Stimulated activated CD4-positive, alpha-beta T cell treated with anti-CD3 and anti-CD28 coated beads, Interleukin-12 subunit alpha, Interleukin-12 subunit beta, amount 100 ng/mL, for 24 hours (primary cell): ENCODE measurements around the gene ARHGEF37.
"Not testable (repeated sequence)": the region's sequence is repeated elsewhere in the genome, so short reads cannot be mapped to it uniquely, and the experiment has no call there.

ENCODE experiments used
- DNase-seq, 2 experiments: peaks; one replicate each; pipeline ENCODE4 v3.0.0-alpha.2; 2020; ENCODE audit warnings: low read depth in 2 of 2

ARHGEF37 gene

DNA sequence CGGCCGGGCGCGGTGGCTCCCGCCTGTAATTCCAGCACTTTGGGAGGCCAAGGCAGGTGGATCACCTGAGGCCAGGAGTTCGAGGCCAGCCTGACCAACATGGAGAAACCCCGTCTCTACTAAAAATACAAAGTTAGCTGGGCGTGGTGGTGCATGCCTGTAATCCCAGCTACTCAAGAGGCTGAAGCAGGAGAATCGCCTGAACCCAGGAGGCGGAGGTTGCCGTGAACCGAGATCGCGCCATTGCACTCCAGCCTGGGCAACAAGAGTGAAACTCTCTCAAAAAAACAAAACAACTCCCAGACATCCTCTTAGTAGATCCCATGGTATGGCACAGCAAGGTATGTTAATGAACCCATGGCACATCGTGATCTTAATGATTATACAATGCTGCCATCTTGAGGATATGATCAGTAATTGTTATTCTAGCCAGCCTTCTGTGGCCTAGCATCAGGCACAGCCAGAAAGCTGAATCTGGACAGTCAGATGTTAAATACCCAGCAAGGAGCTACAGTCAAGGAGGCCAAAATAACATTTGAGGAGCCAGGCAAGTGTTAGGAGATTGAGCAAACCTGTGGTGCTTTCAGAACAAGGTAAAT lies 16.7 kb upstream of the ARHGEF37 start:
- DNase-seq = not testable (repeated sequence)

DNA sequence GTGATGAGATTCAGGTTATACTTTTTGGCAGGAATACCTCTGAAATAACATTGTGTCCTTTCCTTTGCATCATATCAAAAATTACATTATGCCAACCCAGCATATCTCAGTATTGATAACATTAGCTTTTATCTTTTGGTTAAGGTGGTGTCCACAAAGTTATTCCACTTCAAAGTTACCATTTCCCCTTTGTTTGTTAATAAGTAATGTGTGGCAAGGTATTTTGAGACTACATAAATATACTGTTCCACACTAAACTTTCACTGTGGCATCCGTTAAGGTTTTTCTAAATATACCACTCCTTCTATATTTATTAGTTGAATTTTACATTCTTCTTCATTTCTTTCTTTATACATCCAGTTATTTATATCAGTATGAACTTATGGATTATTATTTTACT lies 14.1 kb upstream of the ARHGEF37 start:
- no peak for DNase-seq

DNA sequence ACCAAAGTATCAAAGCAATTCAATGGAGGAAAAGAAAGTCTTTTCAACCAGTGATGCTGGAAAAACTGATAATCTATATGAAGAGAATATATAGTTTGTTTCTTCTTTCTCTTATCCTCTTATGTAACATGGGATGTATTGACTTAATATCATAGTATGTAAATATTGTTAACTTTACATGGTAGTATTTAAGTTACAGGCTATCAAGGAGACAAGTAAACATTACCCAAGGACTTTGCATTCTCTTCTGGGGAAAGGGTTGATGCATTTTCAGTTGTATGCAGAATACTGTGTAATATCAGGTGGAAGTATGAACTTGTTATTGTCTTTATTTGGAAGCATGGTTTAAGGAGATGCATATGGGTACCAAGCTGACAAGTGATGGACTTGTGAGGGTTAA lies 9.1 kb upstream of the ARHGEF37 start:
- no peak for DNase-seq

DNA sequence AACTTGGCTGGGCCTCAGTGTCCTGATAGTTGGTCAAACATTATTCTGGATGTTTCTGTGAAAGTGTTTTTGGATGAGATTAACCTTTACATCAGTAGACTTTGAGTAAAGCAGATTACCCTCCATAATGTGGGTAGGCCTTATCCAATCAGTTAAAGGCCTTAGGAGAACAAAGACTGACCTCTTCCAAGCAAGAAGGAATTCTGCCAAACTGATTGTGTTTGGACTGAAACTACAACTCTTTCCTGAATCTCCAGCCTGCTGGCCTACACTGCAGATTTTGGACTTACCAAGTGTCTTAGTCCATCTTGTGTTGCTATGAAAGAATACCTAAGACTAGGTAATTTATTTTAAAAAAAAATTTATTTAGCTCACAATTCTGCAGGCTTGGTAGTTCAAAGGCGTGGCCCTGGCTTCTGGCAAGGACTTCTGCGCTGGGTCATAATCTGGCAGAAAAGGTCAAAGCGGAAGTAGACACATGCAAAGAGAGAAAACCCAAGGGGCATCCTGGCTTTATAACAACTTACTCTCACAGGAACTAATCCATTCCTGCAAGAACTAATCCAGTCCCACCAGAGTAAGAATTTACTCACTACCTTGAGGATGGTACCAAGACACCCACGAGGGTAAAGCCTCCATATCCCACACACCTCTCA lies 8.6 kb upstream of the ARHGEF37 start:
- no peak for DNase-seq

DNA sequence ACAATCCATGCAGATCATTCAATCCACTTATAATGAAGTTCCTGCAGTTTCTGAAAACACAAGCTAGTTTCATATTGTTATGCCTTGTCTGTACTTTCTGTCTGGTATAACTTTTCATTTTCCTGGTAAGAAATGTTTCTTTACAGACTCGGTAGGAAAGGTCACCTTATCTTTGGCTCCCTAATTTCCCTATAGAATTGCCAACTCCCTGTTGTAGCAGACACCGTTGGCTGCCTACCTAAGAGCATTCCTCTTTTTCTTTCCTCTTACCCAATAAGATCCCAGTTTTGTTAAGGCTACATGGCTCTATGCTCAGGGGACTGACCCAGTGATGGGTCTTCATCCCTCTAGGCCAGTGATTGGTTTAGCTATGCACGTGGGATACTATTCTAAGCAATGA lies 6.2 kb upstream of the ARHGEF37 start:
- DNase-seq = no peak

DNA sequence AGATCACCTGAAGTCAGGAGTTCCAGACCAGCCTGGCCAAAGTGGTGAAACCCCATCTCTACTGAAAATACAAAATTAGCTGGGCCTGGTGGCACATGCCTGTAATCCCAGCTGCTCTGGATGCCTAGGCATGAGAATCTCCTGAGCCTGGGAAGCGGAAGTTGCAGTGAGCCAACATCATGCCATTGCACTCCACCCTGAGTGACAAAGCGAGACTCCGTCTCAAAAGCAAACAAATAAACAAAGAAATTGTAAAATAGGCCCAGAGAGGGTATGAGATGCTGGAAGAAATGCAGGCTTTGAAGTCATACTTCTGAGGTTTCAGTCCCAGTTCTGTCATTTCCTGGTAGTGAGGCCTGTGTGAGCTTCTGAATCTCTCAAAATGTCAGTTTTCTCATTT lies 5.3 kb upstream of the ARHGEF37 start:
- DNase-seq = no peak

DNA sequence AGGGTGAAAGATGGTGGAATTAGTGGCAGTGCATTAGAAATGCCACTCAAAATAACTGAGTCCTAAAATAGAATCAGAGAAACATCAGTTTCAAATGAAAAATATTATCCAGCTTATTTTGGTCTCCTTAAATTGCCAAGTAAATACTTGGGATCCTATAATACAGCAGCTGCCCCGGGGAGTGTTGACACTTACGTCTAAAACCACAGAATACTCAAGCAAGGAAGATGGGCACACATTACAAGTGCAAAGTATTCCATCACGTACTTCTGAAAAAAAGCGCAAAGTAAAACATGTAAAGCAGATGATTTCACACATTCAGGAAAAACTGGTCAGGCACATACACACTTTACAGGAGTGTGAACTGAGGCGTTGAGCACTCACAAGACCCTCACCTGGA lies 2.4 kb upstream of the ARHGEF37 start:
- no peak for DNase-seq

DNA sequence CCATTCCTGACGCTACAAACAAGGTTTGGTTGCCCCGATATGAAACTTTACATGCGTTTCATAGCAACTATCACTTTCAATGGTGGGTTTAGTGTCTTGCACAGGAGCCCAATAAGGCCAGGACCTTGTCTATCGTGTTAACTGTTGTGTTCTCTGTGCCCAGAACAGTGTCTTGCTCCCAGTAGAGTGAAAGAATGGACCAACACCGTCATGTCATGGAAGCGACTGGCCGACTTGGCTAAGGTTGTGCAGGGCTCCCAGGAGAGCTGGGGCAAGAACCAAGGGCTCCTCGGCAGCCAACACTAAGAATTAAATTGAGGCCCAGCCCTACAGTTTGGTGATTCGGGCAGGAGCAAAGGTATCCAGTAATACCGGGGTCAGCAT lies 498 bp upstream of the ARHGEF37 start:
- no peak for DNase-seq

DNA sequence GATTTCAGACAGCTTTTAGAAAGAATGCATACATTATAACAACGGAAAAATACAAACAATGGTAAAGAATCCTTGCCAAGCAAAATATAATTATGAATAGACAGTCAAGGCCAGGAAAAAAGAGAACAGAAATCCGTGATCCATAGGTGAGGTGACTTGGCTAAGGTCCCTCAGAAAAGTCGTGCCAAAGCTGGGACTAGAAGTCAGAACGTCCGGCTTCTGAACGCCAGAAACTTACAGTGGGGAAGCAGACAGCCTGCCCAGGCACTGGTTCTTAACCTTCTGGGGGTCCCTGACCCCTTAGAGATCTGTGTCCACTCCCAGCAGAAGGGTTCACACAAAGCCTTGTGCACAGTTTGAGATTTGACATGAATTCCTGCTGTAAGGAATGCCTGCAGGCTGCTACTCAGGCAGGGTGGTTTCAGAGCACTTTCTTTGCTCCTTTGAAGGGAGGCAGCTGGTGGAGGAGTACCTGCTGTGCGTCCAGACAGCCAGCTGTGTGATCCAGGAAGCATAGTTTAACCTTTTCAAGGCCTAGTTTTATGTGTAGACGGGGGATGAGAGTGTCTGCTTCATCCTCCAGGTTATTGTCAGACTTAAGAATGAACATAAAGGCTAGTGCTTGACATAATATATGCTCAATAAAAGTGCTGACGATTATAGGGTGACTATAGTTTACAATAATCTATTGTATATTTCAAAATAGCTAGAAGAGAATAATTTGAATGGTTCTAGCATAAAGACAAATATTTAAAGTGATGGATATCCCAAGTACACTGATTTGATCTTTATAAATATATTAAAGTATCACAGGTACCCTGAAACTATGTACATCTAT lies 852 bp downstream of the ARHGEF37 start:
- no peak for DNase-seq

DNA sequence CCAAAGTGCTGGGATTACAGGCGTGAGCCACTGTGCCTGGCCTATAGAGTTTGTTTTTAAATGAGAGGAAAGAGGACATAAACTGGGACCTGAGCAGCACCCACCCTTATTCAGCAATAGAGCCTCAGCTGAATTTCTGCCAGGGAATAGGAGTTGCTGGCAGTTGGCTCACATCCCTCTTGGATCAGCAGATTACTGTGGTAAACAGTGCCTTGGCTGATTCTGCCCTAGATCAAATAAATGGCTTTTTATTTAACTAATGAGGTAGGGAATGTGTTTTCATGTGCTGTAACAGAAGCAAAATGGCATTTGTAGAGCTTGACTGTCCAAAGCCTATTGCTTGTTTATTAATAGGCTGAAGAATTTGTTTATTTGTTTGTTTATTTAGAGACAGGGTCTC lies 2.1 kb downstream of the ARHGEF37 start:
- DNase-seq = no peak

DNA sequence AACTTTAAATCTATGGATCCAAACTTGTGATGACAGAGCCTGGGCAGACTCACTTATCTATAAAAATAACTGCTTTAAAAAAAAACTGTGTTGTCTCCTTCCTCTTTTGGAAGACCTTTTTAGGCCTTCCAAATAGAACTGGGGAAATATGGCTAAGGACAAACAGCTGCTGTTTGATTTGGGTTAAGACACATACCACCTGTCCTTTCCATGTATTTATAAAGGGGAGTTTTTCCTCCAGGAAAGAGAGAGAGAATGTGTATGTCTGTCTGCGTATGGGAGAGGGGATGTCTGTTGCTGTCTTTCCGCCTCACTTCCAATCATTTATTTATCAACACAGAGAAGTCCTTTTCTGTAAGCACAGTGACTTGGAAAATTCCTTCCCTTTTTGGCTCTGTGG lies 2.8 kb downstream of the ARHGEF37 start:
- DNase-seq = no peak

DNA sequence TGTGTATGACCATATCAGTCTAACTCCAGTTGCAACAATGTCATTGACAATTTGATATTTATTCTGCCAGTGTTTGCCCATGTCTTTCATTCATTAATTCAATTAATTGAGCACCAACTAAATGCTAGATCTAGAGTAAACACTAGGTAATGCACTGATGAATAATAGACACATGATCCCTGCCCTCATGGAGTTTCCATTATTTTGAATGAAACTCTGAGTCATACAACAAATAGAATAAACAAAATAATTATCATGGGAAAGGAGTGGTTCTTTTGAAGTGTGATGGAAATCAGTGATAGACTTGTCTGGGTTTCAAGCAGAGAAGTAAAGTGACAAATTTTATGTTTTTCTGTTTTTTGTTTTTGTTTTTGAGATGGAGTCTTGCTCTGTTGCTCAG lies 4.6 kb downstream of the ARHGEF37 start:
- DNase-seq = no peak

DNA sequence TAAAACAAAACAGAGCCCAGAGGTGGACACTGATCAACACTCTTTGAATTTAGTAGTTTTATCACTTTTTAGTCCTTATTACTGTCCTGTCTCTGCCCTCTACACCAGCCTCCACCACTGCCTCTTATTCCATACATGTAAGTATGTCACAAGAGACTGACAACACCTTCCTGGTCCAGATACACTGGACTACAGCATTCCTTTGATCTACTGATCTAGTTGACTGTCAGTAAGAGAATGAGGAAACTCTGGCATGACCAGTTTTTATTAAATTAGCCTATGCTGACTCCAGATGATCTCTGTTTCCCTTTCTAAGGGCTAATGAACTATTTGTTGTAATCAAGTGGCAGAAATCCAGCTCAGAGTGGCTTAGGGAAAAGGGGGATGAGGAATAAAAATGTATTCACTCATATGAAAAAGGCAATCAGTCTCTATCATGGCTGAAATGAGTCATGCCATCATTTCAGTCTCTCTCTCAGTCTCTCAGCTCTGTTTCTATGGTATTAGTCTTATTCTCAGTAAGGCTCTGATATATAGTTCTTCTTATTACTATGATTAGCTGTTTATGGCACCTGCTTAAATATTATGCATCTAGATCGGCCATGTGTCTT lies 5.5 kb downstream of the ARHGEF37 start:
- no peak for DNase-seq

DNA sequence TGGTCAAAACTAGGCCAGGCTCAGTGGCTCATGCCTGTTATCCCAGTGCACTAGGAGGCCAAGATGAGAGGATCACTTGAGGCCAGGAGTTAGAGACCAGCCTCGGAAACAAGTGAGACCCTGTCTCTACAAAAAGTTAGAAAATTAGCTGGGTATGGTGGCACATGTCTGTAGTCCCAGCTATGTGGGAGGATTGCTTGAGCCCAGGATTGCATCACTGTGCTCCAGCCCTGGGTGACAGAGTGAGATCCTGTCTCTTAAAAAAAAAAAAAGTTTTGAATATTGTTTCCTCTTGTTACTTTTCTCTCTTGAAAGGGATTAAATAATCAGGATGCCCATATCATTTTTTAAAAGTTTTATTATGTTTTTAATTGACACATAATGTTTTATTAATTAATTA lies 7.6 kb downstream of the ARHGEF37 start:
- no peak for DNase-seq

DNA sequence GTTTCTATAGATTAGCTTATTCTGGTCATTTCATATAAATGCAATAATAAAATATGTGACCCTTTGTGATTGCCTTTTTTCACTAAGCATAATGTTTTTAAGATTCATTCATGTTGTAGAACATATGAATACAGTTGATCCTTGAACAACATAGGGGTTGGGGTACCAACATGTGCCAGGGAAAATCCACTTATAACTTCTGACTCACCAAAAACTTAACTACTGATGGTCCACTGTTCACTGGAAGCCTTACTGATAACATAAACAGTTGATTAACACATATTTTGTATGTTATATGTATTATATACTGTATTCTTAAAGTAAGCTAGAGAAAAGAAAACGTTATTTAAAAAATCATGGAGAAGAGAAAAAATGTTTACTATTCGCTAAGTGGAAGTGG lies 12.1 kb downstream of the ARHGEF37 start:
- no peak for DNase-seq

DNA sequence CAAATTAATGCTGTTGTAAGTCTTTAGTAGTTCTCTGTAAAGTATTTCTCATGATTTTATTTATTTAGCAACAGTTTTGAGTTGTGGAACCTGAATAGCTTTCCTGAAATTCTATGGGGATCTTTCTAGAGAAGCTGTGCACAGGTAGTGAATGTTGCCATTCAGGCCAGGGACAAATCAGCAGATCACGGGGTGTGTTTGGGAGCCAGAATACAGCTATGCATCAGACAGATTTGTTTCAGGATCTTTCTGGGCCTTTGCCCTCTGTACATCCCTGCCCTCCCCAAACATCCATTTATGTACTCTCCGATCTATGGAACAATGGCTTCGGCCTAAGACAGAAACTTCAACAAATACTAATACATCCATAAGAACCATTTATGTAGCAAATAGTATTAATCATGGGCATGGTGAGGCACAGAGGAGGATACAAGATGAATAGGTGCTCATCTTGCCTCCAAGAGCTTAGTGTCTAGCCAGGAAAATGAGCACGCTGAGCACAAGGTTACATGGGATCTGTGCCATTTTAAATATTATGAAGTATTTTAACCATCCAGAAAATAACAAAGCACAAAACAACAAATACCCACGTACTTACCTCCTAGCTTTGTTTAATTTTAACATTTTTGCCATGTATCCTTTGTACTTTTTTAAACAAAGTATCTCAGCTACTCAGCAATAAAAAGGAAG lies 13.1 kb downstream of the ARHGEF37 start:
- no peak for DNase-seq

DNA sequence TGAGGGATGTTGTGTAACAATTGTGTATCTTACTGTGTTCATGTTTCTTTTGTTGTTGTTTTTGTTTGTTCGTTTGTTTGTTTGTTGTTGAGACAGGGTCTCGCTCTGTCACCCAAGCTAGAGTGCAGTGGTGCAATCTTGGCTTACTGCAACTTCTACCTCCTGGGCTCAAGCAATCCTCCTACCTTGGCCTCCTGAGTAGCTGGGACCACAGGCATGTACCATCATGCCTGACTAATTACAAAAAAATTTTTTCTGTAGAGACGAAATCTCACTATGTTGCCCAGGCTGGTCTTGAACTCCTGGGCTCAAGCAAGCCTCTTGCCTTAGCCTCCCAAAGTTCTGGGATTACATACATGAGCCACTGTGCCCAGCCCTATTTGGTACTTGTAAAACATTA lies 13.8 kb downstream of the ARHGEF37 start:
- DNase-seq = not testable (repeated sequence)

DNA sequence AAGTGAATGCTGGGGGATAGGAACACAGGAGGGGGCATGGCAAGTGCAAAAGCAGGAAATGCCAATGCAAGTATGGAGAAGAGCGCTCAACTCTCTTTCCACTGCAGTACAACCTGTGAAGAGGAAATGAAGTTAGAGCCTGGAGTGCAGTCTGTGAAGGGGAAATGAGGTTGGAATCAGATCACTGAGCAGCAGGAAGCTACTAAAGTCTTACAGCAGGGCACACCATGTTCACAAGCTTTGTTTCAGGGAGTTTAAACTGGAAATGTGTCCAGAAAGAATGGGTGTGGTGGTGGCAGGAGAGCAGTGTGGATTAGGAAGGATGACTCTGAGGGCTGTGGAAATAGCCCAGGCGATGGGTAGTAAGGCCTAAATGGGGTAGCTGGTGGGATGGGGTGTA lies 15.4 kb downstream of the ARHGEF37 start:
- no peak for DNase-seq

DNA sequence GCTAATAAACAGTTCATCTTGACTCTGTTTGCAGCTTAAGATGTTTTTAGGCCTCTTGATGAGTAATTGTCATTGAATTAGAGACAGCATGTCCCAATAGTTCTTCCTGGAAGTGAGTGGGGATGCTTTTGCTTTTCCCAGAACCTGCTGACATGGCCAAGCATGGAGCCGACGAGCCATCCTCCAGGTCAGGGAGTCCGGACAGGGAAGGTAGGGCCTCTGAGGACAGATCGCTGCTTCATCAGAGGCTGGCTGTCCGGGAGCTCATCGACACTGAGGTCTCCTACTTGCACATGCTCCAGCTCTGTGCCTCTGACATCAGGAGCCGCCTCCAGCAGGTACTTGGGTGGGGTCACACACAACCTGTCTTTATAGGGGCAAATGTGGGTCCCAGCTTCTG lies 16.3 kb downstream of the ARHGEF37 start:
- no peak for DNase-seq

DNA sequence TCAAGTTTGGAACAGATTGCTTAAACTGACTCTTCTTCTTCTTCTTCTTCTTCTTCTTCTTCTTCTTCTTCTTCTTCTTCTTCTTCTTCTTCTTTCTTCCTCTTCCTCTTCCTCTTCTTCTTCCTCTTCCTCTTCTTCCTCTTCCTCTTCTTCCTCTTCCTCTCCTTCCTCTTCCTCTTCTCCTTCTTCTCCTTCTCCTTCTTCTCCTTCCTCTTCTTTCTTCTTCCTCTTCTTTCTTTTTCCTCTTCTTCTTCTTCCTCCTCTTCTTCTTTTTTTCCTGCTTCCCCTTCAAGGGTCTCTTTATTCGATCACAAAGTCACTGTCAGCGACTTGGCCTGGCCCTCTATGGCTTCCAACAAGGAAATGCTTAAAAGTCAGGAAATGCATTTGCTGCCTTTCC lies 16.9 kb downstream of the ARHGEF37 start:
- not testable (repeated sequence) for DNase-seq

DNA sequence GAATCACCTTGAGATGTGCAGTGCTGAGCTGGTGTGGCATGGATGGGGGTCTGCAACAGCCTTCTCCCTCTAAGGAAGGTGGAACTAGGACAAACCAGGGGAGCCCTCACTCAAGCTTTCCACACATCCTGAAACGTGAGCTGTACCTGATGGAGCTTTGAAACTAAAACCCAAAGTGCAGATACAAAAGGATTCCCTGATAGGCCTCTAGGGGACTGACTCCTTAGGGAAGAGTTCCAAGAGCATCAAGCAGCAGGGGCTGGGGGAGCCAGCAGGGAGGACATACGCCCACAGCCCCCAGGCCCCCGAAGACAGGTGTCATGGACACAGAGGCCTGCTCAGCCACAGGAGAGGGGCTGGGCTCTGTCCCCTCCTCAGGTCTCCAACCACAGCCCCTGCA lies 17.7 kb downstream of the ARHGEF37 start:
- DNase-seq = no peak

DNA sequence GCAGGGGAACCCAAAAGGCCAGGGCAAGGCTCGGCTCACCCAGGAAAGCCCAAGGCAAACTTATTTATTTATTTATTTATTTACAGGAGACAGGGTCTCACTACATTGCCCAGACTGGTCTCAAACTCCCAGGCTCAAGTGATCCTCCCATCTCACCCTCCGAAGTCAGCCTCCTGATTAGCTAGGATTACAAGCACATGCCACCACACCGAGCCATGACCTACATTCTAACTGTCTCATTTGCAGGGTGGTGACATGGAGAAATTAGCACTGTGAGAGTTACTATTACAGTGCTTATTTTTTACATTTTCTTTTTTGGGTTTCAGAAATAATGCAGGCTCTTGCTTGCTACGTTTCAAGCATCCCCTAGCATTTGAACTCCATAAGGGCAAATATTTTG lies 18.1 kb downstream of the ARHGEF37 start:
- no peak for DNase-seq
